GM12865 (cell line): ENCODE measurements around the gene OR6J1.

Source experiments
- DNase-seq: peaks from one replicate; pipeline ENCODE4 v3.0.0; 2010; ENCODE audit warnings: low read depth
- H3K4me3 ChIP-seq: 2 replicates; pipeline ENCODE4 v1.5.1; 2011; ENCODE audit warnings: mild to moderate bottlenecking, low read depth, low read length, control low read depth
- TF ChIP-seq, protein P1 (sequence below): IDR thresholded peaks from 2 replicates; pipeline ENCODE4 v1.5.1; 2011; ENCODE audit warnings: low read length, control low read depth, low read depth, inconsistent platforms; ENCODE audit not compliant: insufficient read depth; ENCODE audit errors: missing control alignments

OR6J1 gene

DNA sequence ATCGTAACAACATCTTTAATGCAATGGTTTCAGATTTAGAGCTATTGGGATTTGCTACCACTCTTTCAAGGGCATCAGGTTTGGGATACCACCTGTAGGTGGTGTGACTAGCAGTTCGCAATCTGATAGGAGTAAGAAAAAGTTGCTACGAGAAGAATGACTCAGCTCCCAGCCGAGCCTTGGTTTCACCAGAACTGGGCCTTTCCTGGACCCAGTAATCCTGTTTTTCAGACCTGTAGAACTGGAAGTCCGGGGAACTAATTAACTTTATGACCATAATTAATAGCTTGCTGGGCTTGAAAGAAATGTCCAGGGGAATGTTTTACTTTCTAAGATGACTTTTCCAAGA is 45.3 kb downstream of the OR6J1 start:
- TF ChIP-seq, protein P1, sequence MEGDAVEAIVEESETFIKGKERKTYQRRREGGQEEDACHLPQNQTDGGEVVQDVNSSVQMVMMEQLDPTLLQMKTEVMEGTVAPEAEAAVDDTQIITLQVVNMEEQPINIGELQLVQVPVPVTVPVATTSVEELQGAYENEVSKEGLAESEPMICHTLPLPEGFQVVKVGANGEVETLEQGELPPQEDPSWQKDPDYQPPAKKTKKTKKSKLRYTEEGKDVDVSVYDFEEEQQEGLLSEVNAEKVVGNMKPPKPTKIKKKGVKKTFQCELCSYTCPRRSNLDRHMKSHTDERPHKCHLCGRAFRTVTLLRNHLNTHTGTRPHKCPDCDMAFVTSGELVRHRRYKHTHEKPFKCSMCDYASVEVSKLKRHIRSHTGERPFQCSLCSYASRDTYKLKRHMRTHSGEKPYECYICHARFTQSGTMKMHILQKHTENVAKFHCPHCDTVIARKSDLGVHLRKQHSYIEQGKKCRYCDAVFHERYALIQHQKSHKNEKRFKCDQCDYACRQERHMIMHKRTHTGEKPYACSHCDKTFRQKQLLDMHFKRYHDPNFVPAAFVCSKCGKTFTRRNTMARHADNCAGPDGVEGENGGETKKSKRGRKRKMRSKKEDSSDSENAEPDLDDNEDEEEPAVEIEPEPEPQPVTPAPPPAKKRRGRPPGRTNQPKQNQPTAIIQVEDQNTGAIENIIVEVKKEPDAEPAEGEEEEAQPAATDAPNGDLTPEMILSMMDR: peak; percentile 15
- peak; percentile 49 for DNase-seq
- peak overlapping the region; percentile 76 for H3K4me3 ChIP-seq

DNA sequence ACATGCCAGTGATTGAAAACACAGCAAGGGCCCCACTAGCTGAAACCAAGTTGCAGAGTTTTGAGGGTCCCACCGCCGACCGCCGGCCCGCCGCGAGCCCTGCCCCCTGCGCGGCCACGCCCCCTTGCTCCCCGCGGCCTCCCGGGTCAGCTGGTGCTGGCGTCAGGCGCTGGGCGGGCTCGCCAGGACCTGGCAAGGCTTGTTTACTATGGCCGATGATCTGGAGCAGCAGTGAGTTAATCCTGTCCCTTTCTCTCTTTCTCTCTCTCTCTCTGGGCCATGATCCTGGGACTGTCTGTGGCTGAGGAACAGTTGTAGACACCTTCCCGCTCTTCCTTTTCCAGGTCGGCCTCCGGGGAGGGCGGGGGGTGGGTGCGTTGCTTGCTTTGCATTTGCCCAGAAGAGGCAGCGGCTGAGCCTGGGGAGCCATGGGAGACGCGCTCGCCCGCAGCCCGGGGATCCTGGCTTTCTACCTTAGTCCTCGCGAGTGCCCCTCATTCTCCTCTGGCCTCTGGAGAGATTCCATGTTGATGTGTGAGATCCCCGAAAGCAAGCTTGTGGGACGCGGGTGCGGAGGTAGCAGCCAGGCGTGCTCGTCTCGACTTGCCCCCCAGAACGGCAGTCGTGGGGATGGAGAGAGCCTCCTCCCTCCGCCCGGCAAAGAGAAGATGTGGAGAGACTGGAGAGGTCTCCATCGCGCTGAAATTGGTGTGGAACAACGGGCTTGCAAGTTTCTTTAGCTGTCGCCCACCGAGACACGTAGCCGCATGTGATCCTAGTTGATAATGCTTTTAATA is 45.9 kb downstream of the OR6J1 start, which contains the start of gene ABHD4:
TSS of gene ABHD4 (plus strand) at position 202 of the 797 bp plus-strand sequence. CDS start at position 209, 7 bp downstream.
- DNase-seq: peak; percentile 67
- TF ChIP-seq, protein P1: no peak
- H3K4me3 ChIP-seq: peak within 1 kb of the TSS; percentile 76

- H3K4me3 ChIP-seq: peak overlapping the region; percentile 76
- TF ChIP-seq, protein P1: no peak
- no peak for DNase-seq
These were observed 46.4 kb downstream of the OR6J1 start for GRCh38 chr14:22597771-22598098.

DNA sequence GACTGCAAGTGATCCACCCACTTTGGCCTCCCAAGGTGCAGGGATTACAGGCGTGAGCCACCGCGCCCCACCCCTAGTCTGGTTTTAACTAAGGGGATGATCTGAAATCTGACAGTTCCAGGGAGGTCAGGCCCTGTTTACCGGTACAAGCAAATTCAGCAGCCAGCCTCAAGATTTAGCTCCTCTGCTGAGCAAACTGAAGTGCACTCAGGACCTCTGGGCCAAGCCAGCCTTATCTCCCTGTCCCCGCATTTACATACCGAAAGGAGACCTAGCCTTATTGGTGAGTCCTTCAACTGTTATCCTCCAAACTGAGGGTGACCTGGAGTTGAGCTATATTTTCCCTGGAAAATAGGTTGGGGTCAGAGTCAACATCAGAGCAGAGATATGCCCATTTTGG is 46.9 kb downstream of the OR6J1 start:
- DNase-seq: no peak
- no peak overlapping the region for H3K4me3 ChIP-seq
- TF ChIP-seq, protein P1: no peak

DNA sequence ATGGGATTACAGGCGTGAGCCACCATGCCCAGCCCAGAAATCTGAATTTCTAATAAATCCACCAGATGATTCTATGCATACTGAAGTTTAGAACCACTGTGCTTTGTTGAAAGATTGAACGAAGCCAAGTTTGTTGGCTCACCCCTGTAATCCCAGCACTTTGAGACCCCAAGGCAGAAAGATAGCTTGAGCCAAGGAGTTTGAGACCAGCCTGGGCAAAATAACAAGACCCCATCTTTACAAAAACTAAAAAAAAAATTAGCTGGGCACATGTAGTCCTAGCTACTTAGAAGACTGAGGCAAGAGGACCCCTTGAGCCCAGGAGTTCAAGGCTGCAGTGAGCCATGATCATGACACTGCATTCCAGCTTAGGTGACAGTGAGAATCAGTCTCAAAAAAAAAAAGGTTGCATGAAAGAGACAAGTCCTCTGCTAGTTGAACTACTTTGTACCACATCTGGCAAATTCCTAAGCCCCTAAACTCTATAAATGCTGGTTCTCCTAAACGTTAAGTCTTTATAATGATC is 47.7 kb downstream of the OR6J1 start:
- no peak overlapping the region for H3K4me3 ChIP-seq
- TF ChIP-seq, protein P1: no peak
- DNase-seq: no peak

DNA sequence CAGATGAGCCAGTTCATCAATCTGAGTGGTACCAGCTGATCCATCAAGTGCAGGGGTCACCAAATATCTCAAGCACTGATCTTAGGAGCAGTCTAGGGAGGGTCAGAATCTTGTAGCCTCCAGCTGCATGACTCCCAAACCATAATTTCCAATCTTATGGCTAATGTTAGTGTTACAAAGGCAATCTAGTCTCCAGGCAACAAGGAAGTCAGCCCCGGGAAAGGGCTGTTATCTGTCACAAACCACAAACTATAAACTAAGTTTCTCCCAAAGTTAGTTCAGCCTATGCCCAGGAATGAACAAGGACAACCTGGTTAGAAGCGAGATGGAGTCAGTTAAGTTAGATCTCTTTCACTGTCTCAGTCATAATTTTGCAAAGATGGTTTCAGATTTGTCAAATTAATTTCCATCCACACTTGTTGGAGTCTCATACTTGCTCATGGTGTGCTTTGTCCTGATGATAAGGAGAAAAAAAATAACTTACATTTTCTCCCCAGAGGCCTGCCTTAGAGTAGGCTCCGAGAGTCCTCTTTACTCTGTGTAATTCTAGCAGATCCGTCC is 49.9 kb downstream of the OR6J1 start:
- TF ChIP-seq, protein P1: no peak
- no peak overlapping the region for H3K4me3 ChIP-seq

More for the DNA sequence above, 49.9 kb downstream of the OR6J1 start:
- no peak for DNase-seq
